K562 (cell line): ENCODE measurements around the gene HSPA5. TPM values are rescaled to one million over a fixed set of nuclear protein-coding genes. Genes with fewer than 3 reads are reported as not detected.

ENCODE experiments used
- BDP1 ChIP-seq: IDR thresholded peaks from 3 replicates; pipeline ENCODE4 v1.6.1; 2011; ENCODE audit not compliant: insufficient read length, insufficient read depth
- FOXK2 ChIP-seq, 2 experiments: fragments of 450-650 bp; IDR thresholded peaks in 1 of 2; conservative IDR thresholded peaks in 1 of 2; 2 replicates each; pipeline ENCODE4 v1.6.1; 2016; ENCODE audit warnings: low read depth in 2 of 2, mild to moderate bottlenecking in 1 of 2
- IFI16 ChIP-seq: fragments of 250-450 bp; sonication (Bioruptor Pico); IDR thresholded peaks from 2 replicates; pipeline ENCODE4 v2.1.2; 2022; ENCODE audit warnings: mild to moderate bottlenecking, inconsistent platforms
- LCOR ChIP-seq: sonication (generic); formaldehyde crosslinking; IDR thresholded peaks from 2 replicates; pipeline ENCODE4 v1.8.0; 2022; ENCODE audit warnings: mild to moderate bottlenecking, missing genetic modification reagents
- MIER1 ChIP-seq: fragments of 450-650 bp; IDR thresholded peaks from 2 replicates; pipeline ENCODE4 v1.6.1; 2016; ENCODE audit warnings: antibody characterized with exemption, mild to moderate bottlenecking, low read depth
- MXD1 ChIP-seq: fragments of 250-450 bp; sonication (Bioruptor Pico); IDR thresholded peaks from 2 replicates; pipeline ENCODE4 v1.8.0; 2021; ENCODE audit warnings: borderline replicate concordance, mild to moderate bottlenecking, moderate library complexity; ENCODE audit not compliant: poor library complexity, severe bottlenecking
- NCOA1 ChIP-seq: fragments of 450-650 bp; IDR thresholded peaks from 2 replicates; pipeline ENCODE4 v1.6.1; 2016; ENCODE audit warnings: low read depth
- NR2C1 ChIP-seq, 2 experiments: fragments of 450-650 bp; IDR thresholded peaks; 2 replicates each; pipeline ENCODE4 v1.6.1; 2017; ENCODE audit warnings: mild to moderate bottlenecking in 2 of 2, antibody characterized with exemption in 1 of 2, inconsistent platforms in 1 of 2, missing compliant biosample characterization in 1 of 2, missing genetic modification characterization in 1 of 2
- NR2F6 ChIP-seq: fragments of 450-650 bp; formaldehyde crosslinking; IDR thresholded peaks from 2 replicates; pipeline ENCODE4 v1.4.0; 2020; ENCODE audit warnings: mild to moderate bottlenecking
- POLR2B ChIP-seq: fragments of 450-650 bp; IDR thresholded peaks from 2 replicates; pipeline ENCODE4 v1.6.1; 2018; ENCODE audit warnings: low read depth; ENCODE audit not compliant: partially characterized antibody
- RBM34 ChIP-seq: fragments of 200-400 bp; formaldehyde crosslinking; IDR thresholded peaks from 2 replicates; pipeline ENCODE4 v1.6.1; 2018; ENCODE audit warnings: low read length, borderline replicate concordance; ENCODE audit not compliant: insufficient read depth
- RNF2 ChIP-seq: sonication (generic); IDR thresholded peaks from 2 replicates; pipeline ENCODE4 v1.6.1; 2016
- SMAD1 ChIP-seq: fragments of 150-350 bp; IDR thresholded peaks from 2 replicates; pipeline ENCODE4 v1.6.1; 2014; ENCODE audit warnings: low read length, low read depth; ENCODE audit not compliant: partially characterized antibody
- TBL1XR1 ChIP-seq, 2 experiments: IDR thresholded peaks; 2 replicates each; pipeline ENCODE4 v1.6.1; 2012; ENCODE audit warnings: improper control_type of control experiment in 2 of 2, low read length in 2 of 2, mild to moderate bottlenecking in 1 of 2
- ZC3H4 ChIP-seq: sonication (generic); formaldehyde crosslinking; IDR thresholded peaks from 2 replicates; pipeline ENCODE4 v1.9.0; 2021; ENCODE audit warnings: missing genetic modification reagents, borderline replicate concordance
- ZEB2 ChIP-seq: fragments of 450-650 bp; IDR thresholded peaks from 2 replicates; pipeline ENCODE4 v1.6.1; 2016
- ZNF436 ChIP-seq: fragments of 250-450, 450-650 bp; sonication (Bioruptor Pico); formaldehyde crosslinking; IDR thresholded peaks from 2 replicates; pipeline ENCODE4 v1.7.0; 2020; ENCODE audit warnings: mild to moderate bottlenecking
- ZNF551 ChIP-seq: fragments of 250-450 bp; sonication (Bioruptor Pico); IDR thresholded peaks from 2 replicates; pipeline ENCODE4 v1.5.0; 2021; ENCODE audit warnings: mild to moderate bottlenecking, moderate library complexity
- ZNF717 ChIP-seq: fragments of 250-450 bp; sonication (Bioruptor Pico); IDR thresholded peaks from 2 replicates; pipeline ENCODE4 v1.5.0; 2021
- polyA plus RNA-seq, 8 experiments: library from polyadenylated mRNA; depleted of rRNA in 4 of 8; stranded (reverse) in 5 of 8; unstranded in 3 of 8; fragments of >200 nt; fragmentation: Nextera tagmentation in 2 of 8; fragmentation: Illumina TruSeq in 1 of 8; extraction: Ambion mirVana in 2 of 8; extraction: Trizol in 1 of 8; gene quantifications; 2 replicates each; pipeline versions ENCODE4 v1.2.1 to v1.2.3, GENCODE V29; 2011 to 2014; ENCODE audit warnings: inconsistent platforms in 1 of 8, missing spikeins in 1 of 8
- total RNA-seq, 7 experiments: library from RNA; depleted of rRNA in 6 of 7; stranded (reverse); fragments of >200 nt in 6 of 7; fragmentation: Illumina TruSeq in 2 of 7; extraction: Trizol in 2 of 7; gene quantifications; 2 replicates each; pipeline versions ENCODE4 v1.2.1 to v1.2.3, GENCODE V29; 2011 to 2021; ENCODE audit warnings: low replicate concordance in 1 of 7
- TF ChIP-seq, protein P1 (sequence below): fragments of 450-650 bp; IDR thresholded peaks from 2 replicates; pipeline ENCODE4 v1.6.1; 2016; ENCODE audit warnings: low read depth
- TF ChIP-seq, protein P2 (sequence below): sonication (generic); formaldehyde crosslinking; IDR thresholded peaks from 2 replicates; pipeline ENCODE4 v1.9.0; 2022; ENCODE audit warnings: mild to moderate bottlenecking, missing genetic modification reagents

The HSPA5 gene
- total and polyA plus RNA-seq, 9 of the 15 experiments (the other 6 are each of a cell fraction or from before 2014, with no cell fraction given): 48.0 to 265 (median 113) TPM

GRCh38 chr9:125200216-125201047 lies 40.7 kb downstream of the HSPA5 start, which contains the start of gene RABEPK (continued):
- TF ChIP-seq, protein P1, sequence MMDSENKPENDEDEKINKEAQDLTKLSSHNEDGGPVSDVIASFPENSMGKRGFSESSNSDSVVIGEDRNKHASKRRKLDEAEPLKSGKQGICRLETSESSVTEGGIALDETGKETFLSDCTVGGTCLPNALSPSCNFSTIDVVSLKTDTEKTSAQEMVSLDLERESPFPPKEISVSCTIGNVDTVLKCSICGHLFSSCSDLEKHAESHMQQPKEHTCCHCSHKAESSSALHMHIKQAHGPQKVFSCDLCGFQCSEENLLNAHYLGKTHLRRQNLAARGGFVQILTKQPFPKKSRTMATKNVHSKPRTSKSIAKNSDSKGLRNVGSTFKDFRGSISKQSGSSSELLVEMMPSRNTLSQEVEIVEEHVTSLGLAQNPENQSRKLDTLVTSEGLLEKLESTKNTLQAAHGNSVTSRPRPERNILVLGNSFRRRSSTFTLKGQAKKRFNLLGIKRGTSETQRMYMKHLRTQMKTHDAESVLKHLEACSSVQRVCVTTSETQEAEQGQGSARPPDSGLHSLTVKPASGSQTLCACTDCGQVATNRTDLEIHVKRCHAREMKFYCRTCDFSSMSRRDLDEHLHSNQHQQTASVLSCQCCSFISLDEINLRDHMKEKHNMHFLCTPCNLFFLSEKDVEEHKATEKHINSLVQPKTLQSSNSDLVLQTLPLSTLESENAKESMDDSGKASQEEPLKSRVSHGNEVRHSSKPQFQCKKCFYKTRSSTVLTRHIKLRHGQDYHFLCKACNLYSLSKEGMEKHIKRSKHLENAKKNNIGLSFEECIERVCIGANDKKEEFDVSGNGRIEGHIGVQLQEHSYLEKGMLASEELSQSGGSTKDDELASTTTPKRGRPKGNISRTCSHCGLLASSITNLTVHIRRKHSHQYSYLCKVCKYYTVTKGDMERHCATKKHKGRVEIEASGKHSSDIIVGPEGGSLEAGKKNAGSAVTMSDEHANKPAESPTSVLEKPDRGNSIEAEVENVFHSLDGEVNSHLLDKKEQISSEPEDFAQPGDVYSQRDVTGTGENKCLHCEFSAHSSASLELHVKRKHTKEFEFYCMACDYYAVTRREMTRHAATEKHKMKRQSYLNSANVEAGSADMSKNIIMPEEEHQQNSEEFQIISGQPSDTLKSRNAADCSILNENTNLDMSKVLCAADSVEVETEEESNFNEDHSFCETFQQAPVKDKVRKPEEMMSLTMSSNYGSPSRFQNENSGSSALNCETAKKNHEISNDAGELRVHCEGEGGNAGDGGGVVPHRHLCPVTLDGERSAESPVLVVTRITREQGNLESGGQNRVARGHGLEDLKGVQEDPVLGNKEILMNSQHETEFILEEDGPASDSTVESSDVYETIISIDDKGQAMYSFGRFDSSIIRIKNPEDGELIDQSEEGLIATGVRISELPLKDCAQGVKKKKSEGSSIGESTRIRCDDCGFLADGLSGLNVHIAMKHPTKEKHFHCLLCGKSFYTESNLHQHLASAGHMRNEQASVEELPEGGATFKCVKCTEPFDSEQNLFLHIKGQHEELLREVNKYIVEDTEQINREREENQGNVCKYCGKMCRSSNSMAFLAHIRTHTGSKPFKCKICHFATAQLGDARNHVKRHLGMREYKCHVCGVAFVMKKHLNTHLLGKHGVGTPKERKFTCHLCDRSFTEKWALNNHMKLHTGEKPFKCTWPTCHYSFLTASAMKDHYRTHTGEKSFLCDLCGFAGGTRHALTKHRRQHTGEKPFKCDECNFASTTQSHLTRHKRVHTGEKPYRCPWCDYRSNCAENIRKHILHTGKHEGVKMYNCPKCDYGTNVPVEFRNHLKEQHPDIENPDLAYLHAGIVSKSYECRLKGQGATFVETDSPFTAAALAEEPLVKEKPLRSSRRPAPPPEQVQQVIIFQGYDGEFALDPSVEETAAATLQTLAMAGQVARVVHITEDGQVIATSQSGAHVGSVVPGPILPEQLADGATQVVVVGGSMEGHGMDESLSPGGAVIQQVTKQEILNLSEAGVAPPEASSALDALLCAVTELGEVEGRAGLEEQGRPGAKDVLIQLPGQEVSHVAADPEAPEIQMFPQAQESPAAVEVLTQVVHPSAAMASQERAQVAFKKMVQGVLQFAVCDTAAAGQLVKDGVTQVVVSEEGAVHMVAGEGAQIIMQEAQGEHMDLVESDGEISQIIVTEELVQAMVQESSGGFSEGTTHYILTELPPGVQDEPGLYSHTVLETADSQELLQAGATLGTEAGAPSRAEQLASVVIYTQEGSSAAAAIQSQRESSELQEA: no peak
- TF ChIP-seq ZNF436 (CRISPR knock-in tag) (no peak), MXD1 (CRISPR knock-in tag) (peak; percentile 65), ZC3H4 (no peak), POLR2B (peak; percentile 82), SMAD1 (peak; percentile 43), RNF2 (peak; percentile 48; the same call in 1 of the 2 replicates), BDP1 (no peak), NR2F6 (CRISPR knock-in tag) (no peak), ZNF717 (CRISPR knock-in tag) (no peak), FOXK2 (conservative IDR thresholded peaks at IDR 0.05 in 1 of 2, IDR thresholded peaks at IDR 0.05 in 1 of 2; ENCODE audit: low read depth in 2 of 2) (peak; percentile 11; a peak in 2 of 4 replicates), NR2C1 (IDR thresholded peaks at IDR 0.05) (no peak), NR2C1 (tag; IDR thresholded peaks at IDR 0.05) (no peak), NCOA1 (no peak), TBL1XR1 (IDR thresholded peaks at IDR 0.05; ENCODE audit: low read length in 2 of 2) (no peak), ZEB2 (no peak), MIER1 (no peak), IFI16 (no peak), LCOR (CRISPR knock-in tag) (peak; percentile 53), RBM34 (no peak), ZNF551 (CRISPR knock-in tag) (no peak)
- TF ChIP-seq, protein P2, sequence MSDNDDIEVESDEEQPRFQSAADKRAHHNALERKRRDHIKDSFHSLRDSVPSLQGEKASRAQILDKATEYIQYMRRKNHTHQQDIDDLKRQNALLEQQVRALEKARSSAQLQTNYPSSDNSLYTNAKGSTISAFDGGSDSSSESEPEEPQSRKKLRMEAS (CRISPR knock-in tag): peak; percentile 92
